K562 (cell line): ENCODE data around the gene CLHC1. TPM values are rescaled to one million over a fixed set of nuclear protein-coding genes. Genes with fewer than 3 reads are reported as not detected.
A peak's percentile ranks its signal among the peaks of the same experiment; 100 is the strongest.

ENCODE experiments used
- CHD2 ChIP-seq: IDR thresholded peaks from 2 replicates; pipeline ENCODE4 v1.6.1; 2011; ENCODE audit warnings: low read depth, low read length
- DACH1 ChIP-seq: fragments of 450-650 bp; IDR thresholded peaks from 2 replicates; pipeline ENCODE4 v1.6.1; 2018; ENCODE audit not compliant: partially characterized antibody
- MGA ChIP-seq: fragments of 450-650 bp; IDR thresholded peaks from 2 replicates; pipeline ENCODE4 v1.6.1; 2016; ENCODE audit warnings: mild to moderate bottlenecking, moderate library complexity
- WHSC1 ChIP-seq: IDR thresholded peaks from one replicate; pipeline ENCODE4 v1.6.1; 2012; ENCODE audit warnings: low read length, control low read depth, inconsistent platforms
- ZFP1 ChIP-seq: fragments of 450-650 bp; formaldehyde crosslinking; IDR thresholded peaks from 2 replicates; pipeline ENCODE4 v1.4.0; 2020; ENCODE audit warnings: mild to moderate bottlenecking, mixed read lengths
- ZNF785 ChIP-seq: fragments of 250-450 bp; sonication (Bioruptor Pico); IDR thresholded peaks from 2 replicates; pipeline ENCODE4 v1.4.0; 2020; ENCODE audit warnings: mild to moderate bottlenecking
- polyA plus RNA-seq, 8 experiments: library from polyadenylated mRNA; depleted of rRNA in 4 of 8; stranded (reverse) in 5 of 8; unstranded in 3 of 8; fragments of >200 nt; fragmentation: Nextera tagmentation in 2 of 8; fragmentation: Illumina TruSeq in 1 of 8; extraction: Ambion mirVana in 2 of 8; extraction: Trizol in 1 of 8; gene quantifications; 2 replicates each; pipeline versions ENCODE4 v1.2.1 to v1.2.3, GENCODE V29; 2011 to 2014; ENCODE audit warnings: inconsistent platforms in 1 of 8, missing spikeins in 1 of 8
- total RNA-seq, 7 experiments: library from RNA; depleted of rRNA in 6 of 7; stranded (reverse); fragments of >200 nt in 6 of 7; fragmentation: Illumina TruSeq in 2 of 7; extraction: Trizol in 2 of 7; gene quantifications; 2 replicates each; pipeline versions ENCODE4 v1.2.1 to v1.2.3, GENCODE V29; 2011 to 2021; ENCODE audit warnings: low replicate concordance in 1 of 7
- TF ChIP-seq, protein P1 (sequence below): fragments of 250-450 bp; sonication (Bioruptor Pico); IDR thresholded peaks from 2 replicates; pipeline ENCODE4 v1.5.0; 2021
- TF ChIP-seq, protein P2 (sequence below): fragments of 450-650 bp; IDR thresholded peaks from 2 replicates; pipeline ENCODE4 v1.6.1; 2016; ENCODE audit warnings: missing biosample characterization, missing genetic modification characterization
- TF ChIP-seq, protein P3 (sequence below): sonication (generic); formaldehyde crosslinking; IDR thresholded peaks from 2 replicates; pipeline ENCODE4 v1.8.0; 2023; ENCODE audit warnings: mild to moderate bottlenecking, missing genetic modification reagents

Gene CLHC1
- total and polyA plus RNA-seq, 9 of the 15 experiments (the other 6 are each of a cell fraction or from before 2014, with no cell fraction given), result 3.7 to 14.3 (median 8.6) TPM

DNA sequence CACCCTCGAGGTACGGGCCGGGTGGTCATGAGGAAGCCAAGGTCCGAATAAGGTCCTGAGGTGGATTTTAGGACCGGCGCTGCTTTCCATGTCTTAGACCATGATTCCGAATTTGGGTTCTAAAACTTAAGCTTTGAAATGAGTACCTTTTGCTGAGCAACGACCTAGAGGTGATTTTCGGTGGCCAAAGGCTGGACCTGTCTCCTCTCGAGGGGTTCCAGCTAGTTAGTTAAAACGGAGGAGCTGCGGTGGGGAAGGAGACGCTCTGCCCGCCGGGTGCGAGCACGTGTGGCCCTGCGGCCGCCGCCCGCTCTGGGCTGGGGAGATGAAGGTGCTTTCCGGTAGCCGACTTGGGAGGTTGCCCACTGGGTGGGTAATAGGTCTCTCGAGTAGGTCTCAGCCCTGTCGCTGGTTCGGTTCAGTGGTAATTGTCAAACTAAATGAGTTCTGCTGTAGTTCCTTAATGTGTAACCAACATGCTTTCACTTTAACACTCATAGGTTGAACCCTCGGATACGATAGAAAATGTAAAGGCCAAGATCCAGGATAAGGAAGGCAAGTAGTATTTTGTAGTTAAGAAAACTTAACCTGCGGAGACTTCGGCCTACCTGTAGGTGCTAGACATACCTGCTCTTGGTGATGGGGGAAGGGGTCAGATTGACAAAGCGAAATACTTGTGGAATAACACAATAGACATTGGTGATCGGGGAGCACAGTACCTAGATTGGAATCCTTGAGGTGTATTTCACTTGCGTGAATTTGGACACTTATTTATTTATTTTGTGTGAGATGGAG is 967 bp upstream of the CLHC1 start (continued):
- TF ChIP-seq MGA, result peak; percentile 59
- TF ChIP-seq, protein P1, sequence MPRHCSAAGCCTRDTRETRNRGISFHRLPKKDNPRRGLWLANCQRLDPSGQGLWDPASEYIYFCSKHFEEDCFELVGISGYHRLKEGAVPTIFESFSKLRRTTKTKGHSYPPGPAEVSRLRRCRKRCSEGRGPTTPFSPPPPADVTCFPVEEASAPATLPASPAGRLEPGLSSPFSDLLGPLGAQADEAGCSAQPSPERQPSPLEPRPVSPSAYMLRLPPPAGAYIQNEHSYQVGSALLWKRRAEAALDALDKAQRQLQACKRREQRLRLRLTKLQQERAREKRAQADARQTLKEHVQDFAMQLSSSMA (CRISPR knock-in tag), result no peak
- TF ChIP-seq ZFP1 (CRISPR knock-in tag), result no peak
- TF ChIP-seq CHD2, result no peak
- TF ChIP-seq, protein P2, sequence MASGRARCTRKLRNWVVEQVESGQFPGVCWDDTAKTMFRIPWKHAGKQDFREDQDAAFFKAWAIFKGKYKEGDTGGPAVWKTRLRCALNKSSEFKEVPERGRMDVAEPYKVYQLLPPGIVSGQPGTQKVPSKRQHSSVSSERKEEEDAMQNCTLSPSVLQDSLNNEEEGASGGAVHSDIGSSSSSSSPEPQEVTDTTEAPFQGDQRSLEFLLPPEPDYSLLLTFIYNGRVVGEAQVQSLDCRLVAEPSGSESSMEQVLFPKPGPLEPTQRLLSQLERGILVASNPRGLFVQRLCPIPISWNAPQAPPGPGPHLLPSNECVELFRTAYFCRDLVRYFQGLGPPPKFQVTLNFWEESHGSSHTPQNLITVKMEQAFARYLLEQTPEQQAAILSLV (tag), result no peak
- TF ChIP-seq, protein P3, sequence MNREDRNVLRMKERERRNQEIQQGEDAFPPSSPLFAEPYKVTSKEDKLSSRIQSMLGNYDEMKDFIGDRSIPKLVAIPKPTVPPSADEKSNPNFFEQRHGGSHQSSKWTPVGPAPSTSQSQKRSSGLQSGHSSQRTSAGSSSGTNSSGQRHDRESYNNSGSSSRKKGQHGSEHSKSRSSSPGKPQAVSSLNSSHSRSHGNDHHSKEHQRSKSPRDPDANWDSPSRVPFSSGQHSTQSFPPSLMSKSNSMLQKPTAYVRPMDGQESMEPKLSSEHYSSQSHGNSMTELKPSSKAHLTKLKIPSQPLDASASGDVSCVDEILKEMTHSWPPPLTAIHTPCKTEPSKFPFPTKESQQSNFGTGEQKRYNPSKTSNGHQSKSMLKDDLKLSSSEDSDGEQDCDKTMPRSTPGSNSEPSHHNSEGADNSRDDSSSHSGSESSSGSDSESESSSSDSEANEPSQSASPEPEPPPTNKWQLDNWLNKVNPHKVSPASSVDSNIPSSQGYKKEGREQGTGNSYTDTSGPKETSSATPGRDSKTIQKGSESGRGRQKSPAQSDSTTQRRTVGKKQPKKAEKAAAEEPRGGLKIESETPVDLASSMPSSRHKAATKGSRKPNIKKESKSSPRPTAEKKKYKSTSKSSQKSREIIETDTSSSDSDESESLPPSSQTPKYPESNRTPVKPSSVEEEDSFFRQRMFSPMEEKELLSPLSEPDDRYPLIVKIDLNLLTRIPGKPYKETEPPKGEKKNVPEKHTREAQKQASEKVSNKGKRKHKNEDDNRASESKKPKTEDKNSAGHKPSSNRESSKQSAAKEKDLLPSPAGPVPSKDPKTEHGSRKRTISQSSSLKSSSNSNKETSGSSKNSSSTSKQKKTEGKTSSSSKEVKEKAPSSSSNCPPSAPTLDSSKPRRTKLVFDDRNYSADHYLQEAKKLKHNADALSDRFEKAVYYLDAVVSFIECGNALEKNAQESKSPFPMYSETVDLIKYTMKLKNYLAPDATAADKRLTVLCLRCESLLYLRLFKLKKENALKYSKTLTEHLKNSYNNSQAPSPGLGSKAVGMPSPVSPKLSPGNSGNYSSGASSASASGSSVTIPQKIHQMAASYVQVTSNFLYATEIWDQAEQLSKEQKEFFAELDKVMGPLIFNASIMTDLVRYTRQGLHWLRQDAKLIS (CRISPR knock-in tag), result 0 out of 2 replicates have a peak, but pooled peaks have one; percentile 8
- TF ChIP-seq WHSC1, result no peak
- no peak for TF ChIP-seq DACH1
- TF ChIP-seq ZNF785, result no peak
